IPS-18a (cell line): ENCODE measurements around the gene PDE7B.

Experiments
- H3K27ac ChIP-seq: one replicate; pipeline ENCODE4 v1.5.1; 2013; ENCODE audit warnings: low read length
- H3K27me3 ChIP-seq: one replicate; pipeline ENCODE4 v1.6.1; 2013; ENCODE audit warnings: mild to moderate bottlenecking, low read length; ENCODE audit not compliant: control insufficient read depth, insufficient read depth
- H3K36me3 ChIP-seq: one replicate; pipeline ENCODE4 v1.6.1; 2013; ENCODE audit warnings: low read depth, low read length; ENCODE audit not compliant: control insufficient read depth
- H3K4me1 ChIP-seq: one replicate; pipeline ENCODE4 v1.6.1; 2013; ENCODE audit warnings: low read depth, low read length; ENCODE audit not compliant: control insufficient read depth
- H3K4me3 ChIP-seq: one replicate; pipeline ENCODE4 v1.5.1; 2013; ENCODE audit warnings: low read length
- H3K9ac ChIP-seq: one replicate; pipeline ENCODE4 v1.6.1; 2013; ENCODE audit warnings: mild to moderate bottlenecking, low read length, moderate library complexity
- H3K9me3 ChIP-seq: one replicate; pipeline ENCODE4 v1.6.1; 2013; ENCODE audit warnings: low read depth, low read length; ENCODE audit not compliant: control insufficient read depth

The PDE7B gene

DNA sequence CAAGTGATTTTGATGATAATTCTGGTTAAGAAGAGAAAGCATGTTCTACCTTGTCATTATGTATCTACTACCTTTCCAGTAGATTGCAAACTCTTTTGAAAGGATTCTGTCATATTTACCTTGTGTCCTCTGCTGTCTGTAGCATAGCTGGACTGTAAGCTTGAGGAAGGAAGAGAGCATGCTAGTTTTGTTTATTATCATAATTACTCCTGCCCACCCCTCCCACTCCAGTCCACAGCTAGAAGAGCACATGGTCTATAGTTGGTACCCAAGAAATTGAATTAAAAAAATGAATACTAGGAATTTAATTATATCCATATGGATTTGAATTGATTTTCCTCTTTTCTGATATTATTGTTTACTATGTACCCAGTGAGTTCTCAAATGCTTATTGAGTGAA, 40.2 kb downstream of the PDE7B start:
- no peaks in the 10 kb centered on the region for H3K4me1 ChIP-seq
- no peaks in the 10 kb centered on the region for H3K9me3 ChIP-seq
- no peak overlapping the region for H3K27ac ChIP-seq
- H3K9ac ChIP-seq: no peak overlapping the region
- no peak overlapping the region for H3K4me3 ChIP-seq
- no peaks in the 10 kb centered on the region for H3K27me3 ChIP-seq
- H3K36me3 ChIP-seq: no peaks in the 10 kb centered on the region

DNA sequence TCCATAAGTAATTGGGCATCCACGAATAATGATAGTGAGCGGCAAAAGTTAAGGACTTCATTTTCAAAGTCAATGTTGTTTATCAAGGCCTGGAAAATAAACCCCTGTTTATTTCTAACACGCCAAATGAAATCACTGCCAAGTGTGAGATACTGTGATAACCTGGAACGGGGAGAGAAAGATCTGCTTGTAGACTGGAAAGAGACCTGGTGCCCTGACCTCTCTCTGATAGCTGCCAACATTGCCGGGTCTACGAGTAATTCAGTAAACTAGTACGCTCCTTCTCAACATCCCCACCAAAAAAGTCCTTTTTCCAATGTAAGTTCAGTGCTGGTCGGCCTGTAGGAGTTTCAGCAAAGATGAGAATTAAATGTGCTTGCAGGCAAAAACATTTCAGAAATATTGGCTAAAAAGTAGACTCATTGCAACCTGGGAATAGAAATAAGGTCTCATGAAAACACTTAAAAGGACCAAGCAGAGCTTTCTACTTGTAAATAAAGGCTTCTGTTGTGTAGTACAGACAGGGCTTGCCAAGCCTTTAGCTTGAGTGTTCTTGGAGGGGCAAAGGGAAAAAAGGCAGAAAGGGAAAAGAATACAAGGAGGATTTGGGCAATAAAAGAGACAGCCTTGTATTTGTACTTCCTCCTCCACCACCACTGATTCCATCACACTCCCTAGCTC, 43.9 kb downstream of the PDE7B start:
- Histone ChIP-seq H3K4me1 (no peaks in the 10 kb centered on the region), H3K27me3 (no peaks in the 10 kb centered on the region), H3K9ac (no peak overlapping the region), H3K36me3 (no peaks in the 10 kb centered on the region), H3K4me3 (no peak overlapping the region), H3K9me3 (no peaks in the 10 kb centered on the region), H3K27ac (no peak overlapping the region)

DNA sequence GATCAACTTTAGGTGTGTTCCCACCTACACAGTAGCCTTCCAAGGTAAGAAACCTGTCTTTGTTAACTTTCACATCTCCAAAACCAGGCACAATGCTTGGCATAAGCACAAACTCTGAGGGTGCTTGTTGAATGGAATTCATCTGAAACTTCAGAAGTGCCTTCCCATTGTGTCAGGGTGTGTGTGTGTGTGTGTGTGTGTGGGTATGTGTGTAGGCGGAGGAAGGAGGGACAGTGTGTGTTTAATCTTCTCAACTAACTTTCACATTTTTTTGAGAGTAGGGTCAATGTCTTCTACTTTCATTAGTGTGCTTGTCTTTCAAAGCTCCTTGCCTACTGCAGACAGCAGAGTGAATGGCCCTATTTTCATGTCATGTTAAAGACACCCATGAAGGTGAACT, 45.6 kb downstream of the PDE7B start:
- Histone ChIP-seq H3K36me3 (no peaks in the 10 kb centered on the region), H3K27me3 (no peaks in the 10 kb centered on the region), H3K9ac (no peak overlapping the region), H3K4me1 (no peaks in the 10 kb centered on the region), H3K27ac (no peak overlapping the region), H3K9me3 (no peaks in the 10 kb centered on the region), H3K4me3 (no peak overlapping the region)

DNA sequence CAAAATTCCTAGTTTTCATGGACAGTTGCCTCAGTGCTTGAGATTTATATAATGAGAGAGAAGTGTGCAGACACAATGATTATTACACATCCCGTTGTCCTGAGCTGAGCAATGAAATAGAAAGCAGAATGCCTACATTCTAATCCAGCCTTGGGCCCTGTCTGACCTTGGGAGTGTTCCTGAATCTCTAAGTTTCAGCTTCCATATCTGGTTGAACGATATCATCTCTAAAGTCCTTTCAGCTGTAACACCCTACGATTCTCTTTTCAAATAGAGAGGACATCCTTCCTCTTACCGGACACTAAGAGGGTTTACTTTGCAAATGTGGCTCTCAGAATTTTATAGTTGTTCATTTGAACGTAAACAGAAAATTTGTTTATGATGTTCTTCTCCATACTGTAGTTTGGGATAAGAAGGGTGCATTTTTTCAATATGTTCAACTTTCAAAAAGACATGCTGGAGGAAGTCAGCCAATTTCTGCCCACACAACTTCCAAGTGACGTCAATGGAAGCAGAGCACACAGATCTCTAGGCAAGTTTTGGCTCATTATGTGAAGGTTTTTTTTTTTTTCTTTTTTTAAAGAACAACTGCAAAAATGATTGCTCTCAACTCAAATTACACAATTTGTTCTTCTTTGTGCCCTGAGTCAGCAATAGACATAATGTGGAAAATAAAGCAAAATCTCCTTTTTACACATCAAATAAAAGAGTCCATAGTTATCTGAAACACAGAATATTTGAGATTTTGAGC, 50.4 kb downstream of the PDE7B start:
- no peaks in the 10 kb centered on the region for H3K4me1 ChIP-seq
- H3K9me3 ChIP-seq: no peaks in the 10 kb centered on the region
- H3K27me3 ChIP-seq: no peaks in the 10 kb centered on the region
- no peak overlapping the region for H3K4me3 ChIP-seq
- H3K27ac ChIP-seq: no peak overlapping the region
- no peaks in the 10 kb centered on the region for H3K36me3 ChIP-seq
- H3K9ac ChIP-seq: no peak overlapping the region

DNA sequence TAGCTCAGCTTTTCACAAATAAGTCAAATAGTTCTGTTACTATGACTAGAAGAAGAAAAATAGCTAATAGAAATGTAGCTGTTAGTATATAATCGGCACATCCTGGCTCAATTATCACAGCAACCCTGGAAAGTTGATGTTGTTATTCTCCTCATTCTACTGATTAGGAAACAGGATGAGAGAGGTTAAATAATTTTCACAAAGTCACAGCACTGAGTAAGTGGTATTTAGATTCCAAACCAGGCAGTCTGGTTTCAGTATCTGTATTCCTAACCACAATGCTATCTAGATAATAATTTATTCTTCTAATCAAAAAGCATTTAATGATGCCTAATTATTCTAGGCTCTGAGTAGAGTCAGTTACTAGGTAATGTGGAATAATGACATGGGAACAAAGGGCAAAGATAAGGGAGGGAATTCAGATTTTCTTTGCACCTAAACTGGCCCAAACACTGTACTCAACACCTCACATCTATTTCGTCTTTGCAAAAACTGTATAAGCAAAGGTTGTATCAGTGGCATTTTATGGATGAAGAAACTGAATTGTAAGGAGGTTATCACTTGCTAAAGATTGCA, 51.3 kb downstream of the PDE7B start:
- Histone ChIP-seq H3K9me3 (no peaks in the 10 kb centered on the region), H3K27me3 (no peaks in the 10 kb centered on the region), H3K4me3 (no peak overlapping the region), H3K9ac (no peak overlapping the region), H3K4me1 (no peaks in the 10 kb centered on the region), H3K27ac (no peak overlapping the region), H3K36me3 (no peaks in the 10 kb centered on the region)

DNA sequence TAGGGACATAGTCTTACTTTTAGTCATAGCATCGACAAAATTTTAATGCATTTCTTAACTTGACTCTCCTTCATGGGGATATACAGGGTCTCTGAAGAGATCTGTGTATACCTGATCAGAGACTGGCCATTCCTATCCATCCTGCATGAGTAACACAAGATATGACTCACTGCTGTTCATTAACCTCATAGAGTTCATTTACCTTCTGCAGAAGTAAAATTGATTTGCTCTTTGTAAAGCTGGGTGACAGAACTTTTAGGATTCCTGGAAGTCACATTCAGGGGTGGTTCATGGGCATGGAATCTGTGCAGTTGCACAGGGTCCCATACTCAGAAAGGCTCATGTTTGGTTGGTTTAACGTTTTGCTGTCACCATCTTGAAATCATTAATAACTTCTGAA, 53.2 kb downstream of the PDE7B start:
- Histone ChIP-seq H3K9ac (no peak overlapping the region), H3K27ac (no peak overlapping the region), H3K4me1 (no peaks in the 10 kb centered on the region), H3K36me3 (no peaks in the 10 kb centered on the region), H3K4me3 (no peak overlapping the region), H3K27me3 (no peaks in the 10 kb centered on the region), H3K9me3 (no peaks in the 10 kb centered on the region)

DNA sequence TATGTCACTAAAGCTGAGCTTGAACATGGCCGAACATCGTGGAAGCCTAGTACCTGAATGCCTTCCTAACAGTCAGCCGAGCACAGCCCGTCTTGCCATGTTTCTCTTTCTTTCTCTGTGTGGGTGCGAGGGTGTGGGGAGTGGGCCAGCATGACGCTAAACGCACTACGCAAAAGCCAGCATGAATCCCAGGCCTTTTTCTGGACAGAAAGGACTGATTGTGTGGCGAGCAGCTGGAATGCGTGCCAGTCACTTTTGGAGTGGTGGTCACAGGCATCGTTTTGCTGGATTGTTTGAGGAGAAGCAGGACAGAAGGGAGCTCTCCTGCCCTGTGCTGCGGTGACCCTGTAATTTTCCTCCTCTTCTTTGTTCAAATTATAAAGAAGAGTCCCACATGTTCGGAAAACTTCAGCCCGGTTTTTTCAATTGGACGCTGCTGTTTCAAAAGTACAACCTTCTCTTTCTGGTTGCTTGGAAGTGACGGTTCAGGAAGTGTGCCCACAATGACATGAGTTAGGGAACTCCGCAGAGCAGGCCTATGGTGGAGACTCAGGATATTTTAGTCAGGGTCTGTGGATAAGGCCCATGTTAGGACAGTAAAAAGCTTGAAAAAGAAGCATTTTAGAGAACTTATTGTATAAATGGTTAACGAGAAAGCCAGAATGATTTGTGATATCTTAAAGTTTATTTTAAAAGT, 54.3 kb downstream of the PDE7B start:
- Histone ChIP-seq H3K4me1 (no peaks in the 10 kb centered on the region), H3K4me3 (no peak overlapping the region), H3K27ac (no peak overlapping the region), H3K9ac (no peak overlapping the region), H3K9me3 (no peaks in the 10 kb centered on the region), H3K27me3 (no peaks in the 10 kb centered on the region), H3K36me3 (no peaks in the 10 kb centered on the region)

DNA sequence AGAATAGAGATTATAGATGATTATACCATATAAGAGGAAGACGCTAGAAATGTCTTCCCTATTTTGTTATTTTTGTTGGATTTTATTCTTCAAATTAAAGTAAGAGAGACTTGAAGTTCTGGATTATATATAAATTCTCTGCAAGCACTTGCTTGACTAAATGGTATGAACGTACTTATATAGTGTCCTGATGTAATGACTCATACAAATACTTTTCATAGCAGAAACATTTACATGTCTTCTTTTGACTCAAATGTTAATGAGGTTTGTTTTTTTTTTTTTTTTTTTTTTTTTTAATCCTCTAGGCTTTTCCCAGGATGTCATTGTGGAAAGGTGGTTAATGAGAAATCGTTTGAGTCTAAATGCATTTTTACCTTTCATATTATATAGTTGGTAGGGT, 55.0 kb downstream of the PDE7B start:
- H3K27me3 ChIP-seq: no peaks in the 10 kb centered on the region
- no peaks in the 10 kb centered on the region for H3K9me3 ChIP-seq
- H3K9ac ChIP-seq: no peak overlapping the region
- H3K4me1 ChIP-seq: no peaks in the 10 kb centered on the region
- H3K4me3 ChIP-seq: no peak overlapping the region
- H3K36me3 ChIP-seq: no peaks in the 10 kb centered on the region
- no peak overlapping the region for H3K27ac ChIP-seq

DNA sequence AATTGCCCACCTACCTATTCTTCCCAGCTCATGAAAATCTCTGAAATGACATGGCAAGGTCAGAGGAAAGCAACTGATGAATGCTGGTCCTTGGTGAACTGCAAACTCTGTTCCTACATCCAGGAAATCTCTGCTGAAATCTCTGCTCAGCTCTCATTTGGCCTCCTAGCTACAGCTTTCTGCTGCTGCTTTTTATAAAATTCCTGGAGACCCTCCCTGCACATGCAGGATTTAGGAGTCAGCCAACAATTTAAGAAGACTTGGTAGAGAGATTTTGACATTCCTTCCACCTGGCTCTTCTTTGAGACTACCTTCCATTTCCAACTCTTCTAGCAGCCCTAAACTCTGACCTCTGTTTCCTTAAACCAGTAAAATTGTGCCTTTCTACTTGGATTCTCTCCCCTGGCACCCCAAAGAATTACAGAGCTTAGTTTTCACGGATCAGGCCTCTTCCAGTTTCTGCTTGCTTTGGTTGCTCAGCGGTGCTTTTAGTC, 55.5 kb downstream of the PDE7B start:
- no peaks in the 10 kb centered on the region for H3K36me3 ChIP-seq
- no peaks in the 10 kb centered on the region for H3K4me1 ChIP-seq
- H3K9ac ChIP-seq: no peak overlapping the region
- no peak overlapping the region for H3K27ac ChIP-seq
- no peaks in the 10 kb centered on the region for H3K27me3 ChIP-seq
- H3K4me3 ChIP-seq: no peak overlapping the region
- no peaks in the 10 kb centered on the region for H3K9me3 ChIP-seq

DNA sequence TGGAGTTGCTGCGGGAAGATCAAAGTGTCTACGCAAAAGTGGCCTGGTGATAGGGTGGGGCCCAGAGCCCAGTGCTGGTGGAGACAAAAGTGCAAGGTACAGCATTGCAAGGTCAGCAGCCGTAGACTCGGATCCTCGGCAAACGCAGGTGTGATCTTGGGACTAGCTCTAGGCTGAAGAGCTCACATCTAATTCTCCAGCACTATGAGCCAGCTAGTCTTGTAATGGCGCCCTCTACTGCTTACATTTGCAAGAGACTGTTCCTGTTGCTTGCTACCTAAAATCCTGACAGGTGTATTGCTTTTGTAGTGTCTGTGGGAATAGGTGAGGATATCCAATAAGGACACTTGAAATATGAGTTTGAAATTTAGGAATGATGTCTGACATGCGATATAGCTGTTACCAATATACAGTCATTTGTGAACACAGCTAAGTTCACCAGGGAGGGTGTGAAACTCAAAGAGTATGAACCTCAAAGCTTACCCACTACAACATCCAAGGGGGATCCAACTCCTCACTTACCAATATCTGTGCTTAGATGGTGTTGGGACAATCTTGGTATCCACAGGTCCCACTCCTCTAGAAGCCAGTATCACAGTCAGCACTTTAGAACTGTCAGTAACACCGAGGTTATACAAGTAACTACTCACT, 58.4 kb downstream of the PDE7B start:
- H3K9me3 ChIP-seq: no peaks in the 10 kb centered on the region
- H3K4me3 ChIP-seq: no peak overlapping the region
- H3K36me3 ChIP-seq: no peaks in the 10 kb centered on the region
- no peaks in the 10 kb centered on the region for H3K27me3 ChIP-seq
- H3K27ac ChIP-seq: no peak overlapping the region
- no peaks in the 10 kb centered on the region for H3K4me1 ChIP-seq
- H3K9ac ChIP-seq: no peak overlapping the region
